ENCODE results near the gene UGP2.
"Not testable (repeated sequence)": the region's sequence is repeated elsewhere in the genome, so short reads cannot be mapped to it uniquely, and the experiment has no call there.

The UGP2 gene

DNA sequence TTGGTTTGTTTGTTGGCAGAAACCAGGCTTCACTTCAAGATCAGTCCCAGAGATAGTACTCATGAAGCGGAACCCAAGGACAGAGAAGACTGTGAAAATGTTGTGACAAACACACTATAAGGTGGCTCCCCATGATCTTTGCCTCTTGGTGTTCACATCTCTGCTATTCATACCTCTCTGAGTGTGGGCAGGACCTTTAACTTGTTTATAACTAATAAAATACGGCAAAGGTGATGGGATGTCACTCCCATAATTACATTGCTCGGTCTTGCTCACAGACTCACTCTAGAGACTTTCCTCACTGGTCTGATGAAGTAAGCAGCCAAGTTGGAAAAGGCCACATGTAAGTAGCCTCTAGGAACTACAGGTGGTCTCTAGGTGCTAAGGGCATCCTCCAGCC, 30.6 kb upstream of the UGP2 start:
- peaks cover 2 to 3% of the 10 kb centered on the region in 2 experiments for H3K36me3 ChIP-seq (ENCODE audit: control insufficient read depth in 1 of 2, insufficient read depth in 2 of 2, low read length in 2 of 2)
- DNase-seq = no peak
- peaks cover 3% of the 10 kb centered on the region for H3K9me3 ChIP-seq (ENCODE audit: insufficient read depth, low read depth, low read length)
- peak overlapping the region; percentile 65 for H2BK12ac ChIP-seq (ENCODE audit: low read length)
- H4K8ac ChIP-seq (ENCODE audit: low read depth, low read length) = no peak overlapping the region
- no peaks in the 10 kb centered on the region for H3K79me2 ChIP-seq (ENCODE audit: control insufficient read depth, insufficient read depth, low read length, poor library complexity)
- no peak overlapping the region for H3K9ac ChIP-seq (ENCODE audit: low read length)
- no peak overlapping the region for H3K14ac ChIP-seq (ENCODE audit: low read length)
- no peak overlapping the region for H3K4me3 ChIP-seq (ENCODE audit: low read depth, low read length)
- H3K27me3 ChIP-seq (ENCODE audit: insufficient read depth, low read length) = no peaks in the 10 kb centered on the region
- H4K91ac ChIP-seq (ENCODE audit: low read depth, low read length) = peak overlapping the region; percentile 43
- H3K18ac ChIP-seq (ENCODE audit: low read length) = no peak overlapping the region
- no peak overlapping the region for H2AFZ ChIP-seq (ENCODE audit: insufficient read depth, low read length, poor library complexity)
- no peak overlapping the region for H3K23ac ChIP-seq (ENCODE audit: low read length)
- H2AK5ac ChIP-seq (ENCODE audit: low read length) = peak overlapping the region; percentile 41
- H2BK5ac ChIP-seq (ENCODE audit: low read depth, low read length, poor library complexity) = peak overlapping the region; percentile 57
- peaks cover 4% of the 10 kb centered on the region in 2 experiments for H3K4me1 ChIP-seq (ENCODE audit: control insufficient read depth in 1 of 2, insufficient read depth in 2 of 2, low read length in 2 of 2)
- no CpG with 5 or more reads among the region's 3 CpGs for WGBS (ENCODE audit: extremely low coverage, insufficient coverage, insufficient read length)
- no peak overlapping the region for H3K4ac ChIP-seq (ENCODE audit: low read depth, low read length)
- H4K12ac ChIP-seq (ENCODE audit: low read depth, low read length) = no peak overlapping the region
- no peak overlapping the region for H3K4me2 ChIP-seq (ENCODE audit: low read length)
- H3K79me1 ChIP-seq (ENCODE audit: low read length) = peaks cover 2% of the 10 kb centered on the region
- peak overlapping the region; percentile 17 for H2BK120ac ChIP-seq (ENCODE audit: insufficient read depth, low read length, poor library complexity)
- peak overlapping the region; percentile 64 for H3K27ac ChIP-seq (ENCODE audit: low read depth, low read length)

GRCh38 chr2:63811870-63812269, 29.8 kb upstream of the UGP2 start:
- not testable (repeated sequence) for H3K18ac ChIP-seq (ENCODE audit: low read length); H3K4me2 ChIP-seq (ENCODE audit: low read length); H2AFZ ChIP-seq (ENCODE audit: insufficient read depth, low read length, poor library complexity); H2BK5ac ChIP-seq (ENCODE audit: low read depth, low read length, poor library complexity); H2BK120ac ChIP-seq (ENCODE audit: insufficient read depth, low read length, poor library complexity); H3K9me3 ChIP-seq (ENCODE audit: insufficient read depth, low read depth, low read length); H3K9ac ChIP-seq (ENCODE audit: low read length); H3K14ac ChIP-seq (ENCODE audit: low read length); H2AK5ac ChIP-seq (ENCODE audit: low read length); H3K79me1 ChIP-seq (ENCODE audit: low read length); H3K4me3 ChIP-seq (ENCODE audit: low read depth, low read length); H4K12ac ChIP-seq (ENCODE audit: low read depth, low read length); H3K27ac ChIP-seq (ENCODE audit: low read depth, low read length); H3K79me2 ChIP-seq (ENCODE audit: control insufficient read depth, insufficient read depth, low read length, poor library complexity); DNase-seq; H3K36me3 ChIP-seq (ENCODE audit: control insufficient read depth in 1 of 2, insufficient read depth in 2 of 2, low read length in 2 of 2); H3K4ac ChIP-seq (ENCODE audit: low read depth, low read length); H3K4me1 ChIP-seq (ENCODE audit: control insufficient read depth in 1 of 2, insufficient read depth in 2 of 2, low read length in 2 of 2); H3K27me3 ChIP-seq (ENCODE audit: insufficient read depth, low read length); H4K8ac ChIP-seq (ENCODE audit: low read depth, low read length); H4K91ac ChIP-seq (ENCODE audit: low read depth, low read length); H3K23ac ChIP-seq (ENCODE audit: low read length)
- no CpG with 5 or more reads among the region's 7 CpGs for WGBS (ENCODE audit: extremely low coverage, insufficient coverage, insufficient read length)
- H2BK12ac ChIP-seq (ENCODE audit: low read length) = peak overlapping the region; percentile 52

GRCh38 chr2:63814114-63814513, 27.6 kb upstream of the UGP2 start:
- no peak overlapping the region for H3K27ac ChIP-seq (ENCODE audit: low read depth, low read length)
- no peak overlapping the region for H3K18ac ChIP-seq (ENCODE audit: low read length)
- no peak overlapping the region for H3K4ac ChIP-seq (ENCODE audit: low read depth, low read length)
- H4K91ac ChIP-seq (ENCODE audit: low read depth, low read length) = no peak overlapping the region
- H3K4me2 ChIP-seq (ENCODE audit: low read length) = no peak overlapping the region
- H2BK120ac ChIP-seq (ENCODE audit: insufficient read depth, low read length, poor library complexity) = no peak overlapping the region
- H3K14ac ChIP-seq (ENCODE audit: low read length) = no peak overlapping the region
- DNase-seq = no peak
- H2AK5ac ChIP-seq (ENCODE audit: low read length) = no peak overlapping the region
- no peak overlapping the region for H4K8ac ChIP-seq (ENCODE audit: low read depth, low read length)
- WGBS (ENCODE audit: extremely low coverage, insufficient coverage, insufficient read length) = no CpG with 5 or more reads among the region's 1 CpG
- H2BK12ac ChIP-seq (ENCODE audit: low read length) = no peak overlapping the region
- H3K23ac ChIP-seq (ENCODE audit: low read length) = no peak overlapping the region
- H3K36me3 ChIP-seq (ENCODE audit: control insufficient read depth in 1 of 2, insufficient read depth in 2 of 2, low read length in 2 of 2) = no peaks in the 10 kb centered on the region
- no peaks in the 10 kb centered on the region for H3K27me3 ChIP-seq (ENCODE audit: insufficient read depth, low read length)
- H3K4me3 ChIP-seq (ENCODE audit: low read depth, low read length) = no peak overlapping the region
- peaks cover 4% of the 10 kb centered on the region for H3K79me1 ChIP-seq (ENCODE audit: low read length)
- H4K12ac ChIP-seq (ENCODE audit: low read depth, low read length) = no peak overlapping the region
- peaks cover 4% of the 10 kb centered on the region in 2 experiments for H3K4me1 ChIP-seq (ENCODE audit: control insufficient read depth in 1 of 2, insufficient read depth in 2 of 2, low read length in 2 of 2)
- H3K9me3 ChIP-seq (ENCODE audit: insufficient read depth, low read depth, low read length) = no peaks in the 10 kb centered on the region
- H3K79me2 ChIP-seq (ENCODE audit: control insufficient read depth, insufficient read depth, low read length, poor library complexity) = no peaks in the 10 kb centered on the region
- H3K9ac ChIP-seq (ENCODE audit: low read length) = no peak overlapping the region
- H2AFZ ChIP-seq (ENCODE audit: insufficient read depth, low read length, poor library complexity) = no peak overlapping the region
- no peak overlapping the region for H2BK5ac ChIP-seq (ENCODE audit: low read depth, low read length, poor library complexity)

DNA sequence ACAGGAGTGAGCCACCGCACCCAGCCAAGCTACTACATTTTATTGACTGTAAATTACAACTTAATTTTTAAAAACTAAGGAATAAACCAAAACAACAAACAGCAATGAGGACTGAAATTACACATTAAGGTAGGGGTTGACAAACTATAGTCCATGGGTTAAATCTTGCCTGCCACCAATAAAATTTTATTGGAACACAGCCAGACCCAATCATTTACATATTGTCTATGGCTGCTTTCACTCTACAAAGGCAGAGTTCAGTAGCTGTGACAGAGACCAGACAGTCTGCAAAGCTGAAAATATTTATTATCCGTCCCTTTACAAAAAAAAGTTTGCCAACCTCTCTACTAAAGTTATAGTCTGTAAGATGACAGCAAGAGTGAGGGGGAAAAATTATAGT, 24.3 kb upstream of the UGP2 start:
- no peak for DNase-seq
- no peak overlapping the region for H2BK120ac ChIP-seq (ENCODE audit: insufficient read depth, low read length, poor library complexity)
- H3K79me1 ChIP-seq (ENCODE audit: low read length) = peaks cover 2% of the 10 kb centered on the region
- no peak overlapping the region for H4K91ac ChIP-seq (ENCODE audit: low read depth, low read length)
- no peak overlapping the region for H2AK5ac ChIP-seq (ENCODE audit: low read length)
- no peak overlapping the region for H4K12ac ChIP-seq (ENCODE audit: low read depth, low read length)
- no peaks in the 10 kb centered on the region for H3K9me3 ChIP-seq (ENCODE audit: insufficient read depth, low read depth, low read length)
- no peak overlapping the region for H3K4me2 ChIP-seq (ENCODE audit: low read length)
- no peaks in the 10 kb centered on the region for H3K4me1 ChIP-seq (ENCODE audit: control insufficient read depth in 1 of 2, insufficient read depth in 2 of 2, low read length in 2 of 2)
- no peaks in the 10 kb centered on the region for H3K27me3 ChIP-seq (ENCODE audit: insufficient read depth, low read length)
- WGBS (ENCODE audit: extremely low coverage, insufficient coverage, insufficient read length) = no CpG with 5 or more reads among the region's 2 CpGs
- no peaks in the 10 kb centered on the region for H3K36me3 ChIP-seq (ENCODE audit: control insufficient read depth in 1 of 2, insufficient read depth in 2 of 2, low read length in 2 of 2)
- H3K14ac ChIP-seq (ENCODE audit: low read length) = no peak overlapping the region
- no peak overlapping the region for H2BK5ac ChIP-seq (ENCODE audit: low read depth, low read length, poor library complexity)
- H3K27ac ChIP-seq (ENCODE audit: low read depth, low read length) = no peak overlapping the region
- H3K18ac ChIP-seq (ENCODE audit: low read length) = no peak overlapping the region
- H3K9ac ChIP-seq (ENCODE audit: low read length) = no peak overlapping the region
- no peak overlapping the region for H2BK12ac ChIP-seq (ENCODE audit: low read length)
- H3K79me2 ChIP-seq (ENCODE audit: control insufficient read depth, insufficient read depth, low read length, poor library complexity) = no peaks in the 10 kb centered on the region
- H4K8ac ChIP-seq (ENCODE audit: low read depth, low read length) = no peak overlapping the region
- H2AFZ ChIP-seq (ENCODE audit: insufficient read depth, low read length, poor library complexity) = no peak overlapping the region
- no peak overlapping the region for H3K23ac ChIP-seq (ENCODE audit: low read length)
- H3K4me3 ChIP-seq (ENCODE audit: low read depth, low read length) = no peak overlapping the region
- no peak overlapping the region for H3K4ac ChIP-seq (ENCODE audit: low read depth, low read length)

All from trophoblast cell (in vitro differentiated cells and primary cell).